HG03135 (cell line): ENCODE data around the gene SH2B3.
"Not testable (repeated sequence)": the region's sequence is repeated elsewhere in the genome, so short reads cannot be mapped to it uniquely, and the experiment has no call there.

Experiments used
- ATAC-seq: cut with Tn5 transposase; IDR thresholded peaks from one replicate; pipeline ENCODE4 v1.9.1; 2021; ENCODE audit warnings: mild to moderate bottlenecking, moderate library complexity; ENCODE audit not compliant: unreplicated experiment

The SH2B3 gene

GRCh38 chr12:111455448-111456320, 50.0 kb downstream of the SH2B3 start:
- no peak for ATAC-seq

GRCh38 chr12:111457071-111457470, 51.3 kb downstream of the SH2B3 start:
- ATAC-seq = no peak

- ATAC-seq = no peak
Observed at GRCh38 chr12:111457577-111457976, 51.9 kb downstream of the SH2B3 start.

- no peak for ATAC-seq
Observed at GRCh38 chr12:111458546-111459172, 52.9 kb downstream of the SH2B3 start.

GRCh38 chr12:111460111-111460510, 54.4 kb downstream of the SH2B3 start:
- not testable (repeated sequence) for ATAC-seq

- no peak for ATAC-seq
Observed at GRCh38 chr12:111462210-111462769, 56.6 kb downstream of the SH2B3 start.

- no peak for ATAC-seq
Observed at GRCh38 chr12:111467092-111467856, 61.6 kb downstream of the SH2B3 start.

- ATAC-seq = no peak
Observed at GRCh38 chr12:111467857-111468241, 62.1 kb downstream of the SH2B3 start.

- ATAC-seq = no peak
Observed at GRCh38 chr12:111469401-111469800, 63.7 kb downstream of the SH2B3 start.

- no peak for ATAC-seq
Observed at GRCh38 chr12:111471236-111471635, 65.5 kb downstream of the SH2B3 start.

- ATAC-seq = no peak
Observed at GRCh38 chr12:111482462-111482861, 76.7 kb downstream of the SH2B3 start.

- no peak for ATAC-seq
Observed at GRCh38 chr12:111488271-111488670, 82.5 kb downstream of the SH2B3 start.

- ATAC-seq = no peak
Observed at GRCh38 chr12:111488798-111489197, 83.1 kb downstream of the SH2B3 start.

GRCh38 chr12:111492979-111493378, 87.3 kb downstream of the SH2B3 start:
- not testable (repeated sequence) for ATAC-seq

GRCh38 chr12:111494676-111495075, 89.0 kb downstream of the SH2B3 start:
- no peak for ATAC-seq
